ENCODE measurements around the gene MIPOL1.
"Not testable (repeated sequence)": the region's sequence is repeated elsewhere in the genome, so short reads cannot be mapped to it uniquely, and the experiment has no call there.

MIPOL1 gene

GRCh38 chr14:37411079-37411735 is 213.5 kb downstream of the MIPOL1 start:
- no peak for DNase-seq

GRCh38 chr14:37413050-37413449 is 215.3 kb downstream of the MIPOL1 start:
- no peak for DNase-seq

GRCh38 chr14:37413504-37414003 is 215.8 kb downstream of the MIPOL1 start:
- no peak for DNase-seq

GRCh38 chr14:37416264-37416663 is 218.5 kb downstream of the MIPOL1 start:
- no peak for DNase-seq

- no peak for DNase-seq
These were observed 219.4 kb downstream of the MIPOL1 start for GRCh38 chr14:37417151-37417550.

- DNase-seq: no peak
These were observed 220.1 kb downstream of the MIPOL1 start for GRCh38 chr14:37417833-37418232.

- DNase-seq: no peak
These were observed 222.9 kb downstream of the MIPOL1 start for GRCh38 chr14:37420622-37421021.

- no peak for DNase-seq
These were observed 224.6 kb downstream of the MIPOL1 start for GRCh38 chr14:37422319-37422718.

- no peak for DNase-seq
These were observed 225.0 kb downstream of the MIPOL1 start for GRCh38 chr14:37422748-37423147.

- DNase-seq: no peak
These were observed 231.2 kb downstream of the MIPOL1 start for GRCh38 chr14:37428954-37429353.

GRCh38 chr14:37429618-37430017 is 231.9 kb downstream of the MIPOL1 start:
- no peak for DNase-seq

- DNase-seq: no peak
These were observed 237.1 kb downstream of the MIPOL1 start for GRCh38 chr14:37434867-37435266.

GRCh38 chr14:37436519-37436918 is 238.8 kb downstream of the MIPOL1 start:
- no peak for DNase-seq

GRCh38 chr14:37437490-37437889 is 239.8 kb downstream of the MIPOL1 start:
- DNase-seq: no peak

GRCh38 chr14:37438444-37438843 is 240.7 kb downstream of the MIPOL1 start:
- DNase-seq: no peak

- DNase-seq: no peak
These were observed 245.7 kb downstream of the MIPOL1 start for GRCh38 chr14:37443461-37443860.

- no peak for DNase-seq
These were observed 250.2 kb downstream of the MIPOL1 start for GRCh38 chr14:37447883-37448391.

- DNase-seq: no peak
These were observed 254.6 kb downstream of the MIPOL1 start for GRCh38 chr14:37452323-37452722.

GRCh38 chr14:37453985-37454384 is 256.2 kb downstream of the MIPOL1 start:
- DNase-seq: no peak

- no peak for DNase-seq
These were observed 259.6 kb downstream of the MIPOL1 start for GRCh38 chr14:37457334-37457733.

- not testable (repeated sequence) for DNase-seq
These were observed 264.7 kb downstream of the MIPOL1 start for GRCh38 chr14:37462426-37462825.

- DNase-seq: no peak
These were observed 266.6 kb downstream of the MIPOL1 start for GRCh38 chr14:37464192-37464858.

- no peak for DNase-seq
These were observed 268.4 kb downstream of the MIPOL1 start for GRCh38 chr14:37466003-37466622.

GRCh38 chr14:37466623-37467088 is 268.9 kb downstream of the MIPOL1 start:
- no peak for DNase-seq

Data from activated T-cell treated with anti-CD3 and anti-CD28 coated beads, Interleukin-2, amount 50 U/mL, for 1 hour (primary cell).